HG02938 (cell line): ENCODE data around the gene NUDT4B.
"Not testable (repeated sequence)": the region's sequence is repeated elsewhere in the genome, so short reads cannot be mapped to it uniquely, and the experiment has no call there.

Experiments used
- ATAC-seq: cut with Tn5 transposase; IDR thresholded peaks from one replicate; pipeline ENCODE4 v1.9.1; 2021; ENCODE audit warnings: mild to moderate bottlenecking, moderate library complexity; ENCODE audit not compliant: unreplicated experiment

NUDT4B gene

DNA sequence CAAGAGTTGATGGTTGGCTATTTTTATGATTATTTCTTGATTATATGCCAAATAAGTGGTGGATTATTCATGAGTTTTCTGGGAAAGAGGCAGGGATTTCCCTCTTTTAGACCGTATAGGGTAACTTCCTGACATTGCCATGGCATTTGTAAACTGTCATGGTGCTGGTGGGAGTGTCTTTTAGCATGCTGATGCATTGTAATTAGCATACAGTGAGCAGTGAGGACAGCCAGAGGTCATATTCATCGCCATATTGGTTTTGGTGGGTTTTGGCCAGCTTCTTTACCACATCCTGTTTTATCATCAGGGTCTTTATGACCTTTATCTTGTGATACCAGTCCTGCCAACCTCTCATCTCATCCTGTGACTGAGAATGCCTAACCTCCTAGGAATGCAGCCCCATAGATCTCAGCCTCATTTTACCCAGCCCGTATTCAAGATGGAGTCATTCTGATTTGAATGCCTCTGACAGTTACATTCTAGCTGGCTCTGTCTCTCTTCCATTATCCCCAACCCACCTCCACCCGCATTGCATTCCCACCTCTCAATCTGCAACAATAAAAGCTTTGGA lies 45.3 kb downstream of the NUDT4B start:
- ATAC-seq, result not testable (repeated sequence)
